GM19023 (cell line): Measurements from ENCODE around the gene GAS2.
A peak's percentile ranks its signal among the peaks of the same experiment; 100 is the strongest.

Experiments
- ATAC-seq: cut with Tn5 transposase; IDR thresholded peaks from one replicate; pipeline ENCODE4 v1.9.1; 2021; ENCODE audit warnings: mild to moderate bottlenecking, moderate library complexity; ENCODE audit not compliant: unreplicated experiment

Gene GAS2

GRCh38 chr11:22785251-22785650 is 118.8 kb downstream of the GAS2 start:
- ATAC-seq = no peak

GRCh38 chr11:22786475-22786874 is 120.1 kb downstream of the GAS2 start:
- ATAC-seq = peak; percentile 85

GRCh38 chr11:22787055-22787454 is 120.6 kb downstream of the GAS2 start:
- no peak for ATAC-seq

- peak; percentile 42 for ATAC-seq
These were observed 121.2 kb downstream of the GAS2 start for GRCh38 chr11:22787551-22788162.

GRCh38 chr11:22792497-22792896 is 126.1 kb downstream of the GAS2 start:
- ATAC-seq = no peak

- ATAC-seq = no peak
These were observed 129.5 kb downstream of the GAS2 start for GRCh38 chr11:22795914-22796313.

- ATAC-seq = no peak
These were observed 130.6 kb downstream of the GAS2 start for GRCh38 chr11:22797047-22797446.

- ATAC-seq = no peak
These were observed 132.5 kb downstream of the GAS2 start for GRCh38 chr11:22798901-22799300.

- no peak for ATAC-seq
These were observed 134.1 kb downstream of the GAS2 start for GRCh38 chr11:22800482-22800881.

GRCh38 chr11:22802861-22803260 is 136.4 kb downstream of the GAS2 start:
- ATAC-seq = no peak

GRCh38 chr11:22807391-22807790 is 141.0 kb downstream of the GAS2 start:
- ATAC-seq = no peak

GRCh38 chr11:22807855-22808570 is 141.6 kb downstream of the GAS2 start:
- ATAC-seq = peak; percentile 89

GRCh38 chr11:22808571-22809197 is 142.3 kb downstream of the GAS2 start:
- ATAC-seq = peak; percentile 13

- no peak for ATAC-seq
These were observed 143.5 kb downstream of the GAS2 start for GRCh38 chr11:22809893-22810292.

- no peak for ATAC-seq
These were observed 155.8 kb downstream of the GAS2 start for GRCh38 chr11:22822203-22822602.

- no peak for ATAC-seq
These were observed 162.0 kb downstream of the GAS2 start for GRCh38 chr11:22828373-22828772.

GRCh38 chr11:22829231-22830081 is 163.0 kb downstream of the GAS2 start, which contains the start of gene SVIP:
SVIP (minus strand) TSS chr11:22829801; CDS start chr11:22829748, 53 bp downstream.
- ATAC-seq = peak; percentile 92

- no peak for ATAC-seq
These were observed 163.6 kb downstream of the GAS2 start for GRCh38 chr11:22830082-22830414.

- ATAC-seq = no peak
These were observed 166.1 kb downstream of the GAS2 start for GRCh38 chr11:22832315-22833015.

GRCh38 chr11:22846726-22847125 is 180.3 kb downstream of the GAS2 start:
- ATAC-seq = no peak

GRCh38 chr11:22851477-22851876 is 185.1 kb downstream of the GAS2 start:
- no peak for ATAC-seq
